ENCODE measurements around the gene MED27.

The MED27 gene

GRCh38 chr9:131858147-131858546, 221.5 kb downstream of the MED27 start:
- no peak for DNase-seq (ENCODE audit: low read depth in 2 of 2)

- DNase-seq (ENCODE audit: low read depth in 2 of 2): no peak
Measured at GRCh38 chr9:131856105-131856504, 223.6 kb downstream of the MED27 start.

GRCh38 chr9:131854896-131855613, 224.6 kb downstream of the MED27 start:
- no peak for DNase-seq (ENCODE audit: low read depth in 2 of 2)

- no peak for DNase-seq (ENCODE audit: low read depth in 2 of 2)
Measured at GRCh38 chr9:131854334-131854733, 225.3 kb downstream of the MED27 start.

GRCh38 chr9:131853434-131853833, 226.2 kb downstream of the MED27 start:
- DNase-seq (ENCODE audit: low read depth in 2 of 2): no peak

GRCh38 chr9:131851414-131851813, 228.3 kb downstream of the MED27 start:
- no peak for DNase-seq (ENCODE audit: low read depth in 2 of 2)

- DNase-seq (ENCODE audit: low read depth in 2 of 2): no peak
Measured at GRCh38 chr9:131849391-131849790, 230.3 kb downstream of the MED27 start.

- DNase-seq (ENCODE audit: low read depth in 2 of 2): no peak
Measured at GRCh38 chr9:131848570-131849160, 231.0 kb downstream of the MED27 start.

GRCh38 chr9:131847665-131848354, 231.9 kb downstream of the MED27 start:
- no peak for DNase-seq (ENCODE audit: low read depth in 2 of 2)

- DNase-seq (ENCODE audit: low read depth in 2 of 2): peak in 1 of 2 donors; percentile 37
Measured at GRCh38 chr9:131845305-131846298, 234.1 kb downstream of the MED27 start.

- DNase-seq (ENCODE audit: low read depth in 2 of 2): no peak
Measured at GRCh38 chr9:131844745-131845118, 234.9 kb downstream of the MED27 start.

- DNase-seq (ENCODE audit: low read depth in 2 of 2): no peak
Measured at GRCh38 chr9:131843989-131844744, 235.5 kb downstream of the MED27 start.

GRCh38 chr9:131841765-131842318, 237.8 kb downstream of the MED27 start:
- DNase-seq (ENCODE audit: low read depth in 2 of 2): no peak

GRCh38 chr9:131840751-131841702, 238.6 kb downstream of the MED27 start:
- no peak for DNase-seq (ENCODE audit: low read depth in 2 of 2)

GRCh38 chr9:131840220-131840619, 239.4 kb downstream of the MED27 start:
- no peak for DNase-seq (ENCODE audit: low read depth in 2 of 2)

GRCh38 chr9:131839281-131840084, 240.2 kb downstream of the MED27 start:
- DNase-seq (ENCODE audit: low read depth in 2 of 2): peak; percentile 35 to 48

- DNase-seq (ENCODE audit: low read depth in 2 of 2): no peak
Measured at GRCh38 chr9:131838530-131839280, 241.0 kb downstream of the MED27 start.

- DNase-seq (ENCODE audit: low read depth in 2 of 2): no peak
Measured at GRCh38 chr9:131837836-131838235, 241.8 kb downstream of the MED27 start.

Data from stimulated activated CD8-positive, alpha-beta memory T cell treated with anti-CD3 and anti-CD28 coated beads, Interleukin-15, amount 100 ng/mL, for 48 hours (primary cell).